Duodenal mucosa (tissue), 2 donors: ENCODE results near the gene OBSCN.

ENCODE experiments used
- H3K27ac ChIP-seq: one replicate; pipeline ENCODE4 v1.7.0; 2013; ENCODE audit warnings: low read depth, low read length
- H3K27me3 ChIP-seq, 2 donors: one replicate each; pipeline ENCODE4 v1.7.0; 2013; ENCODE audit warnings: low read length in 2 of 2, control low read depth in 1 of 2; ENCODE audit not compliant: insufficient read depth in 2 of 2, control insufficient read depth in 1 of 2
- H3K36me3 ChIP-seq, 2 donors: one replicate each; pipeline ENCODE4 v1.7.0; 2013; ENCODE audit warnings: low read length in 2 of 2, control low read depth in 1 of 2; ENCODE audit not compliant: insufficient read depth in 2 of 2, control insufficient read depth in 1 of 2
- H3K4me1 ChIP-seq, 2 donors: one replicate each; pipeline ENCODE4 v1.7.0; 2013; ENCODE audit warnings: low read length in 2 of 2, control low read depth in 1 of 2; ENCODE audit not compliant: insufficient read depth in 2 of 2, control insufficient read depth in 1 of 2
- H3K4me3 ChIP-seq, 2 donors: one replicate each; pipeline ENCODE4 v1.7.0; 2013; ENCODE audit warnings: low read length in 2 of 2, low read depth in 1 of 2
- H3K9ac ChIP-seq, 2 donors: one replicate each; pipeline ENCODE4 v1.7.0; 2013; ENCODE audit warnings: low read length in 2 of 2, low read depth in 1 of 2
- H3K9me3 ChIP-seq, 2 donors: one replicate each; pipeline ENCODE4 v1.7.0; 2013; ENCODE audit warnings: low read length in 2 of 2, control low read depth in 1 of 2; ENCODE audit not compliant: control insufficient read depth in 1 of 2

Gene OBSCN

GRCh38 chr1:228350179-228350742 lies 142.4 kb downstream of the OBSCN start:
- Histone ChIP-seq H3K9me3 (no peaks in the 10 kb centered on the region), H3K4me1 (peaks cover 7 to 10% of the 10 kb centered on the region in 2 donors), H3K4me3 (no peak overlapping the region), H3K27me3 (no peaks in the 10 kb centered on the region), H3K9ac (no peak overlapping the region), H3K27ac (no peak overlapping the region), H3K36me3 (no peaks in the 10 kb centered on the region)

- H3K4me1 ChIP-seq = peaks cover 7 to 10% of the 10 kb centered on the region in 2 donors
- no peak overlapping the region for H3K4me3 ChIP-seq
- no peaks in the 10 kb centered on the region for H3K27me3 ChIP-seq
- no peak overlapping the region for H3K9ac ChIP-seq
- H3K36me3 ChIP-seq = no peaks in the 10 kb centered on the region
- H3K27ac ChIP-seq = no peak overlapping the region
- H3K9me3 ChIP-seq = no peaks in the 10 kb centered on the region
Measured at GRCh38 chr1:228350831-228351781, 143.3 kb downstream of the OBSCN start.

- peaks cover 7 to 10% of the 10 kb centered on the region in 2 donors for H3K4me1 ChIP-seq
- no peak overlapping the region for H3K4me3 ChIP-seq
- H3K27me3 ChIP-seq = no peaks in the 10 kb centered on the region
- no peak overlapping the region for H3K27ac ChIP-seq
- H3K36me3 ChIP-seq = no peaks in the 10 kb centered on the region
- H3K9ac ChIP-seq = no peak overlapping the region
- H3K9me3 ChIP-seq = no peaks in the 10 kb centered on the region
Measured at GRCh38 chr1:228351850-228352249, 144.0 kb downstream of the OBSCN start.

- H3K27me3 ChIP-seq = no peaks in the 10 kb centered on the region
- H3K4me1 ChIP-seq = peaks cover 7 to 10% of the 10 kb centered on the region in 2 donors
- no peak overlapping the region for H3K27ac ChIP-seq
- H3K4me3 ChIP-seq = no peak overlapping the region
- no peaks in the 10 kb centered on the region for H3K9me3 ChIP-seq
- no peaks in the 10 kb centered on the region for H3K36me3 ChIP-seq
- H3K9ac ChIP-seq = no peak overlapping the region
Measured at GRCh38 chr1:228352677-228353481, 145.0 kb downstream of the OBSCN start.

- Histone ChIP-seq H3K36me3 (no peaks in the 10 kb centered on the region), H3K27ac (no peak overlapping the region), H3K27me3 (no peaks in the 10 kb centered on the region), H3K4me3 (no peak overlapping the region), H3K9ac (no peak overlapping the region), H3K4me1 (peaks cover 5 to 7% of the 10 kb centered on the region in 2 donors), H3K9me3 (no peaks in the 10 kb centered on the region)
Measured at GRCh38 chr1:228353601-228354371, 145.9 kb downstream of the OBSCN start.

GRCh38 chr1:228354390-228355320 lies 146.8 kb downstream of the OBSCN start:
- Histone ChIP-seq H3K9me3 (no peaks in the 10 kb centered on the region), H3K4me1 (no peaks in the 10 kb centered on the region), H3K36me3 (no peaks in the 10 kb centered on the region), H3K4me3 (no peak overlapping the region), H3K27me3 (no peaks in the 10 kb centered on the region), H3K27ac (no peak overlapping the region), H3K9ac (no peak overlapping the region)

GRCh38 chr1:228356897-228357680 lies 149.2 kb downstream of the OBSCN start:
- Histone ChIP-seq H3K27ac (no peak overlapping the region), H3K36me3 (no peaks in the 10 kb centered on the region), H3K9ac (no peak overlapping the region)

GRCh38 chr1:228358039-228358763 lies 150.4 kb downstream of the OBSCN start:
- Histone ChIP-seq H3K9ac (no peak overlapping the region), H3K36me3 (no peaks in the 10 kb centered on the region), H3K27ac (no peak overlapping the region), H3K9me3 (no peaks in the 10 kb centered on the region), H3K4me1 (no peaks in the 10 kb centered on the region), H3K27me3 (no peaks in the 10 kb centered on the region), H3K4me3 (no peak overlapping the region)

More at GRCh38 chr1:228356897-228357680, 149.2 kb downstream of the OBSCN start:
- no peak overlapping the region for H3K4me3 ChIP-seq
- H3K27me3 ChIP-seq = no peaks in the 10 kb centered on the region
- no peaks in the 10 kb centered on the region for H3K4me1 ChIP-seq
- no peaks in the 10 kb centered on the region for H3K9me3 ChIP-seq
